ENCODE measurements around the gene LYPLA2. TPM values are rescaled to one million over a fixed set of nuclear protein-coding genes. Genes with fewer than 3 reads are reported as not detected.

The LYPLA2 gene
- total RNA-seq: 39.2 and 39.9 TPM in 2 replicates
- long read RNA-seq, transcript LYPLA2-205 (10 exons, 1,810 nt): major isoform, 22 of 28 reads
- long read RNA-seq, partial matches to known transcripts: 2 of 28 reads
- long read RNA-seq, other reads (novel, unspliced or antisense): 4 of 28 reads

DNA sequence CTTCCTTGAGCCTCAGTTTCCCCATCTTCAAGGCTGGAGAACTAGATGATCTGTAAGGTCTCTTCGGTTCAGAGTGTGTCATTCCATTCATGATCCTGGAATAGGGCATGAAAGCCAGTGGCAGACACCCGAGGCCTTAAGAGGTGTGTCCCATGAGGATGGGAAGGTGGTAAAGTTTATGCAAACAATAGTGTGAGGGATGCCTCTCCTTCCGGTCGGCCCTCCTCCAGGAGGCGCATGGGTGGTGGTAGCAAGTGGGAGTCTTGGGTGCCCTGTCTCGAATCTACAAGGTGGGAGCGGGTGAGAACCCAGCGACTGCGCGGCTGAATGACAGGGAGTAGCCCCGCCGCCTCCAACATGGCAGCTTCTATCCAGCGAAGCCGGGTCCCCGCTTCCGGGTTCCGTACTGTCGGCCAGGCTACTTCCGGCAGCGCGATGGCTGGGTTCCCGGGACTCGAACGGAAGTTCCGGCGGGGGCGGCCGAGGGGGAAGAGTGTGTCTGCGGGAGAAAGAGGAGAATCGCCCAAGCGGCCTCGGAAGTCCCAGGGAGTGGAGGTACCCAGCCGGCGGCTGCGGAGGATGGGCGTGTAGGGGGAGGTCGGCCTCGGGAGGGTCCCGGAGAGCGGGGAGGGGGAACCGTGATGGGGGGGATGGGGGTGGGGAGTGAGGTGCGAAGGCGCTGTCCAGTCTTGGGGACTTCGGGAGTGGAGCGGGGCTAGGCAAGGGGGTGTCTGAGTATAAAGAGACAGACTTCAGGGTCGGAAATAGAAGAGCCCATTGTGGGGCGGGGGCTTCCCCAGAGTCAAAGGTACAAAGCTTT lies at the start of gene LYPLA2:
TSS of gene LYPLA2 (plus strand) at position 450 of the 820 bp plus-strand sequence. CDS start 1,538 bp downstream, outside the sequence.
- Mint-ChIP-seq H3K4me3 (ENCODE audit: unreplicated experiment) (peak within 1 kb of the TSS; percentile 96), H3K9me3 (ENCODE audit: unreplicated experiment) (no peaks in the 10 kb centered on the region), H3K4me1 (ENCODE audit: unreplicated experiment) (peaks cover 41% of the 10 kb centered on the region), H3K27ac (ENCODE audit: unreplicated experiment) (peak within 1 kb of the TSS; percentile 94), H3K36me3 (ENCODE audit: unreplicated experiment) (peaks cover 26% of the 10 kb centered on the region), H3K27me3 (ENCODE audit: unreplicated experiment) (no peaks in the 10 kb centered on the region)
- TF ChIP-seq, protein P1, sequence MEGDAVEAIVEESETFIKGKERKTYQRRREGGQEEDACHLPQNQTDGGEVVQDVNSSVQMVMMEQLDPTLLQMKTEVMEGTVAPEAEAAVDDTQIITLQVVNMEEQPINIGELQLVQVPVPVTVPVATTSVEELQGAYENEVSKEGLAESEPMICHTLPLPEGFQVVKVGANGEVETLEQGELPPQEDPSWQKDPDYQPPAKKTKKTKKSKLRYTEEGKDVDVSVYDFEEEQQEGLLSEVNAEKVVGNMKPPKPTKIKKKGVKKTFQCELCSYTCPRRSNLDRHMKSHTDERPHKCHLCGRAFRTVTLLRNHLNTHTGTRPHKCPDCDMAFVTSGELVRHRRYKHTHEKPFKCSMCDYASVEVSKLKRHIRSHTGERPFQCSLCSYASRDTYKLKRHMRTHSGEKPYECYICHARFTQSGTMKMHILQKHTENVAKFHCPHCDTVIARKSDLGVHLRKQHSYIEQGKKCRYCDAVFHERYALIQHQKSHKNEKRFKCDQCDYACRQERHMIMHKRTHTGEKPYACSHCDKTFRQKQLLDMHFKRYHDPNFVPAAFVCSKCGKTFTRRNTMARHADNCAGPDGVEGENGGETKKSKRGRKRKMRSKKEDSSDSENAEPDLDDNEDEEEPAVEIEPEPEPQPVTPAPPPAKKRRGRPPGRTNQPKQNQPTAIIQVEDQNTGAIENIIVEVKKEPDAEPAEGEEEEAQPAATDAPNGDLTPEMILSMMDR (IDR thresholded peaks at IDR 0.05): no peak
- DNase-seq (ENCODE audit: extremely low spot score, unreplicated experiment): peak; percentile 97

DNA sequence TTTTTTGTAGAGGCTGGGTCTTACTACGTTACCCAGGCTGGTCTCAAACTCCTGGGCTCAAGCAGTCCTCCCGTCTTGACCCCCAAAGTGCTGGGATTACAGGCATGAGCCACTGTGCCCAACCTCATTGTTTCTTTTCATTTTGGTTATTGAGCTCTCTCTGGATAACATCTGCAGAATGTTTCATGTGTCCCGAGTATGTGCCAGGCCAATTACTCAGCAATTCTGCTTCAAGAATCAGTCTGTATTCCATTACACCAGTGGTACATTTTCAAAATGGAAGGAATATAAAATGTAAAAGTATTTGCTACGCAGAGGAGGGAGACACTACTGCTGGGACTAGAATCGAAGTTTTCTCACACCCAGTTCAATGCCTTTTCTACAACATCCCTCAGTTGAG lies 49.3 kb upstream of the LYPLA2 start:
- no peak overlapping the region for H3K27ac Mint-ChIP-seq (ENCODE audit: unreplicated experiment)
- TF ChIP-seq, protein P1 (IDR thresholded peaks at IDR 0.05): no peak
- DNase-seq (ENCODE audit: extremely low spot score, unreplicated experiment): no peak
- peaks cover 29% of the 10 kb centered on the region for H3K4me1 Mint-ChIP-seq (ENCODE audit: unreplicated experiment)
- no peaks in the 10 kb centered on the region for H3K27me3 Mint-ChIP-seq (ENCODE audit: unreplicated experiment)
- H3K36me3 Mint-ChIP-seq (ENCODE audit: unreplicated experiment): peaks cover 1% of the 10 kb centered on the region
- H3K4me3 Mint-ChIP-seq (ENCODE audit: unreplicated experiment): peak overlapping the region; percentile 82
- no peaks in the 10 kb centered on the region for H3K9me3 Mint-ChIP-seq (ENCODE audit: unreplicated experiment)

DNA sequence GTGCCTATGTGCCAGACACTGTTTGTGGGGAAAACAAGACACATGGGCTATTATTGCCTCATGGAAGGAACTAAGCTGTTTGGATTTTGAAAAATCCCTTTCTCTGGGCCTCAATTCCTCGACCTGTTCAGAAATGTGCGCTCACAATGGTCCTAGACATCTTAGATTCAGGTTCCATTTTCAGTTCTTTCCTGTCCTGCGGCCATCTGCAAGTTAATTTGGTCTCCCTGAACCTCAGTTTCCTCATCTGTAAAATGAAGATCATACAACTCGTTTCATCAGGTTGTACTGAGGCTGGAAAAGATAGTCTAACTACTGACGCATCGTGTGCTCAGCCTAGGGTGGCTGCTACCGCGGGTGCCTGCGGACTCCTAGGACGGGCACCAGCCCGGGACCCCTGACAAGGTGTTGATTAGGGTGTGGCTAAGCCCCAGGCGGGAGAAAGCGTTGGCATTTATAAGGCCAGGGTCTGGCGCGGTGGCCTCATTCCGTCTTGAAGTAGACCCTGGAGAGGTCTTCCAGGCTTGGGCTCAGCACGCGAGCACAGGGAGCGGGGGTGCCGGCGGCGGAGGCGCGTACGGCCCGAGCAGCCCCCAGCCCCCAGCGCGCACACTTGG lies 48.2 kb upstream of the LYPLA2 start:
- no peaks in the 10 kb centered on the region for H3K9me3 Mint-ChIP-seq (ENCODE audit: unreplicated experiment)
- peaks cover 4% of the 10 kb centered on the region for H3K36me3 Mint-ChIP-seq (ENCODE audit: unreplicated experiment)
- H3K27ac Mint-ChIP-seq (ENCODE audit: unreplicated experiment): peak overlapping the region; percentile 88
- H3K4me1 Mint-ChIP-seq (ENCODE audit: unreplicated experiment): peaks cover 35% of the 10 kb centered on the region
- TF ChIP-seq, protein P1 (IDR thresholded peaks at IDR 0.05): no peak
- peak overlapping the region; percentile 82 for H3K4me3 Mint-ChIP-seq (ENCODE audit: unreplicated experiment)
- no peak for DNase-seq (ENCODE audit: extremely low spot score, unreplicated experiment)
- H3K27me3 Mint-ChIP-seq (ENCODE audit: unreplicated experiment): no peaks in the 10 kb centered on the region

DNA sequence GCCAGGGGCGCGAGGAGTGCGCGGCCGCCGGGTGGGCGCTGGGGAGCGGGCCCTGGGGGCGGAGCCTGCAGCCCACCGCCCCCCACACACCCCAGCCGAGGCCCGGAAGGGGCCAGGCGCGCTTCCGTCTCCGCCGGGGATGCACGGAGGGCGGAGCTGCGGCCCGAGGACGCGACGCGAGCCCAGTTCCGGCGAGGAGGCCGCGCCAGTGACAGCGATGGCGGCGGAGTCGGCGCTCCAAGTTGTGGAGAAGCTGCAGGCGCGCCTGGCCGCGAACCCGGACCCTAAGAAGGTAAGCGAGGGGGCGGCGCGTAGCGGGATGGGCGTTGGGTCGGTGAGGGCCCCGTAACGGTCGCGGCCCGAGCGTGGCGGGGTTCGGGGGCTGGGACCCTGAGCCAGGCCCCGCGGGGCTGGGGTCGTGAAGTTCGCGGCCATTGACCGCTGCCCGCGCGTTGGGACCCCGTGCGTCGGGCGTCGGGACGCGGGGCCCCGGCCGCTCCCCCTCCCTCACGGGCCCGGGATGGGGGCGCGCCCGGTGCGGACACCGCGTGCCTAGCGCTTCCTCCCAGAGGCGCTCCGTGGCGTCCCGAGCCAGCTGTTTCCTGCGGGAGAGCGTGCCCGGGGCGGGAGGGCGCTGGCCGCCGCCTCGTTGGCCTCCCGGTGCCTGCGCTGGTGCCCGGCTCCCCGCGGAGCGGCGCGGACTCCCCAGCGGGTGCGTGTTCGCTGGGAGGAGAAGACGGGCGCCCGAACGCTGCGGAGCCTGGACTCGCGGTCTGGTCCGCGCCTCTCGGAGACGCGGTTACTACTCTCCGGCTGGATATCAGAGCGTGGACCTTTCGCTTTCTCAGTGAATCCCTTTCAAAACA lies 47.4 kb upstream of the LYPLA2 start, which contains the start of gene ELOA:
TSS of gene ELOA (plus strand) at position 185 of the 866 bp plus-strand sequence. CDS start at position 218, 33 bp downstream.
- Mint-ChIP-seq H3K4me1 (ENCODE audit: unreplicated experiment) (peaks cover 35% of the 10 kb centered on the region), H3K27me3 (ENCODE audit: unreplicated experiment) (no peaks in the 10 kb centered on the region)
- peak; percentile 87 for DNase-seq (ENCODE audit: extremely low spot score, unreplicated experiment)

More for the DNA sequence above, 47.4 kb upstream of the LYPLA2 start, which contains the start of gene ELOA:
- no peaks in the 10 kb centered on the region for H3K9me3 Mint-ChIP-seq (ENCODE audit: unreplicated experiment)
- TF ChIP-seq, protein P1 (IDR thresholded peaks at IDR 0.05): no peak
- H3K27ac Mint-ChIP-seq (ENCODE audit: unreplicated experiment): peak within 1 kb of the TSS; percentile 91
- H3K36me3 Mint-ChIP-seq (ENCODE audit: unreplicated experiment): peaks cover 4% of the 10 kb centered on the region
- peak within 1 kb of the TSS; percentile 90 for H3K4me3 Mint-ChIP-seq (ENCODE audit: unreplicated experiment)
